Stomach smooth muscle (tissue), 2 donors: ENCODE measurements around the gene COQ10B.

Experiments used
- H3K27ac ChIP-seq: one replicate; pipeline ENCODE4 v1.7.0; 2013; ENCODE audit warnings: mild to moderate bottlenecking, low read length, inconsistent platforms
- H3K27me3 ChIP-seq, 2 donors: one replicate each; pipeline ENCODE4 v1.7.0; 2013; ENCODE audit warnings: low read length in 2 of 2; ENCODE audit not compliant: insufficient read depth in 2 of 2, control insufficient read depth in 1 of 2
- H3K36me3 ChIP-seq, 2 donors: one replicate each; pipeline ENCODE4 v1.7.0; 2013; ENCODE audit warnings: low read length in 2 of 2; ENCODE audit not compliant: control insufficient read depth in 2 of 2, insufficient read depth in 2 of 2
- H3K4me1 ChIP-seq: one replicate; pipeline ENCODE4 v1.7.0; 2013; ENCODE audit warnings: low read length; ENCODE audit not compliant: control insufficient read depth, insufficient read depth
- H3K4me3 ChIP-seq, 2 donors: one replicate each; pipeline ENCODE4 v1.7.0; 2013; ENCODE audit warnings: low read length in 2 of 2
- H3K9ac ChIP-seq, 2 donors: one replicate each; pipeline ENCODE4 v1.7.0; 2013; ENCODE audit warnings: low read length in 2 of 2, mild to moderate bottlenecking in 1 of 2
- H3K9me3 ChIP-seq, 2 donors: one replicate each; pipeline ENCODE4 v1.7.0; 2013; ENCODE audit warnings: low read length in 2 of 2; ENCODE audit not compliant: control insufficient read depth in 2 of 2
- donor health status: healthy.
- donor health status: Pancreatic carcinoma.

The COQ10B gene

DNA sequence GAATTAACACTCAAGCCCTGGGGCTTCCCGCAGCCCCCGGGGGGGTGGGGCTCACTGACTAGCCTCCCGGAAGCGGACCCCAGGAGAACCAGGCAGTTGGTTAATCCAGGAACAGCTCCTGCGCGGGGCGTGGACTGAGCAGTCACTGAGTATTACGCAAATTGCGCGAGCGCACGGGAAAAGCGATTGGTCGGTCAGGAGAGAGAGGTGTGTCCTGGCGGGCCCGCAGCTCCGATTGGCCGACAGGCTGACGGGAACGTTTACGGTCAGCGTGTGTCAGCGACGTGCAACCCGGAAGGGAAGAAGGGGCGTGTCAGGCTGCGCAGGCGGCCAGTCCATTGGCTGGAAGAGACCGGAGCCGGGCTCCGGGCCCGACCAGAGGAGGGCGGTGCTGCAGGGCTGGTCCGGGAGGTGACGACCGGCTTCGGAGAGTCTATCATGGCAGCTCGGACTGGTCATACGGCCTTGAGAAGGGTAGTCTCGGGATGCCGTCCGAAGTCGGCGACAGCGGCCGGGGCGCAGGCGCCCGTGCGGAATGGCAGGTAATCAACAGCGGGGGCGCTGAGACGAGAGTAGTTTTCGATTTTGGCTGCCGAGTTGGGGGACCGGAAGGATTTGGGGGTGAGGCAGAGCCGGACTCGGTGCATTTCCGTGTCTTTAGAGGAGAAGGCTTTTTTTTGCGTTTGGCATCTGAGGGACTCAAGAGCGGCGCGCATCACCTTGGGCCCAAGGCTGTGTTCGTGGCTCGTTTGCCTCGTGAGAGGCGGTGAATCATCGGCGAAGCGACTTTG lies at the start of gene COQ10B:
TSS of gene COQ10B (plus strand) at position 430 of the 791 bp plus-strand sequence. CDS start at position 439, 9 bp downstream.
- Histone ChIP-seq H3K36me3 (no peaks in the 10 kb centered on the region), H3K9me3 (no peaks in the 10 kb centered on the region), H3K4me1 (peaks cover 11% of the 10 kb centered on the region), H3K4me3 (peak within 1 kb of the TSS; percentile 98 to 99), H3K9ac (peak within 1 kb of the TSS; percentile 100), H3K27me3 (no peaks in the 10 kb centered on the region), H3K27ac (peak within 1 kb of the TSS; percentile 100)

- peaks cover 47 to 72% of the 10 kb centered on the region in 2 donors for H3K36me3 ChIP-seq
- H3K9me3 ChIP-seq, result no peaks in the 10 kb centered on the region
- H3K4me1 ChIP-seq, result no peaks in the 10 kb centered on the region
- no peak overlapping the region for H3K27ac ChIP-seq
- no peaks in the 10 kb centered on the region for H3K27me3 ChIP-seq
- H3K9ac ChIP-seq, result no peak overlapping the region
- H3K4me3 ChIP-seq, result no peak overlapping the region
Measured at GRCh38 chr2:197405582-197405981, 47.8 kb upstream of the COQ10B start.

DNA sequence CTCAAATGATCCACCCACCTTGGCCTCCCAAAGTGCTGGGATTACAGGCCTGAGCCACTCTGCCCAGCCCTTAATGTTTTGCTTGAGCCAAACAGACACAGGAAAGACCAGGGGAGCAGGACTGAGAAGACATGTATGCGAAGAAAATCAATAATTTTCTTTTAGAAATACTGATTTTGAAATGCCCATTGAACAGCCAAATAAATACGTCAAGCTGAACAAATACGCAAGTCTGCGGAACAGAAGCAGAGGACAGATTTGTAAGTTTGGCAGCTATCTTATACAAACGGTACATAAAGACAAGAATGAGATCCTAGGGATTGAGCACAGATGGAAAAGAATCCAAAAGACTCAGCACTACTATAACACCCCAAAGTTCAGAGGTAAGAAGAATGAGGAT lies 39.3 kb upstream of the COQ10B start:
- Histone ChIP-seq H3K27me3 (no peaks in the 10 kb centered on the region), H3K27ac (no peak overlapping the region), H3K4me3 (no peak overlapping the region), H3K9me3 (no peaks in the 10 kb centered on the region), H3K36me3 (peaks cover 39 to 54% of the 10 kb centered on the region in 2 donors), H3K9ac (no peak overlapping the region), H3K4me1 (no peaks in the 10 kb centered on the region)

GRCh38 chr2:197414515-197414914 lies 38.8 kb upstream of the COQ10B start:
- Histone ChIP-seq H3K27ac (no peak overlapping the region), H3K9me3 (no peaks in the 10 kb centered on the region), H3K27me3 (no peaks in the 10 kb centered on the region), H3K4me3 (no peak overlapping the region), H3K9ac (no peak overlapping the region), H3K36me3 (peaks cover 38 to 54% of the 10 kb centered on the region in 2 donors), H3K4me1 (no peaks in the 10 kb centered on the region)

GRCh38 chr2:197416268-197416667 lies 37.1 kb upstream of the COQ10B start:
- Histone ChIP-seq H3K36me3 (peaks cover 39 to 54% of the 10 kb centered on the region in 2 donors), H3K27me3 (no peaks in the 10 kb centered on the region), H3K9ac (no peak overlapping the region), H3K4me3 (no peak overlapping the region), H3K27ac (no peak overlapping the region), H3K9me3 (no peaks in the 10 kb centered on the region), H3K4me1 (no peaks in the 10 kb centered on the region)

DNA sequence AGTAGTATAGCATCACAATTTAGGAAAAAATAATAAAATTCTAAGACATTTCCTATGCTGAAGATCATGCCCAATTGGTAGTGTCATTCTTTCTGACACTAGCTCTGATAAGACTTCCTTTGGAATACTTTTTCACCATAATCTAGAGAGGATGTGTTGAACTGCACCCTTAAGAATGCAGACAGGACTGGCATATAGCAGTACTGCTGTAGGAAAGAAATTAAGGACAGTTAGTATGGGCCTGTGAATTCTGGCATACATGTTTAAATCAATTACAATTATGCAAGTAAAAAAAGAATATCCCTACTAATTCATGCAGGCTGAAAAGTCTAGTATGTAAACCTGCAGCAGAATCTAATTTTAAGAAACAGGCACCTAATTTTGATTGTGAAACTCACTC lies 33.9 kb upstream of the COQ10B start:
- Histone ChIP-seq H3K4me3 (no peak overlapping the region), H3K36me3 (peaks cover 34 to 49% of the 10 kb centered on the region in 2 donors), H3K9me3 (no peaks in the 10 kb centered on the region), H3K27ac (no peak overlapping the region), H3K27me3 (no peaks in the 10 kb centered on the region), H3K9ac (no peak overlapping the region), H3K4me1 (no peaks in the 10 kb centered on the region)

DNA sequence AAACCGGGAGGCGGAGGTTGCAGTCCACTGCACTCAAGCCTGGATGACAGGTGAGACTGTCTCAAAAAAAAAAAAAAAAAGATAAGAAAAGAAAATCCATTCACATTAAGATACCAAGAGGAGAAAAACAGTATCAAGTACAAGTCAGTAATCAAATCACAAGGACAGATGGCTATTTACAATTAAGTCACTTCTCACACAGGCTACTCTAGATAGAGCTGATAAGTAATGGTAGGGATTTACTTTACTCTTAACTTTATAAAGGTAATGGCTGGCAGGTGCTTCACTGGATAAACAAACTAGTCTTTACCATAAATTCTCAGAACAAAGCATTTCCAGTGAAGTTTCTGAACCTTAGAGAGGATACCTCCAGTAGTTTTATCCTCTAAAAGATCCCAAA lies 30.0 kb upstream of the COQ10B start:
- H3K27ac ChIP-seq, result no peak overlapping the region
- H3K9me3 ChIP-seq, result no peaks in the 10 kb centered on the region
- H3K36me3 ChIP-seq, result peaks cover 13 to 22% of the 10 kb centered on the region in 2 donors
- no peaks in the 10 kb centered on the region for H3K27me3 ChIP-seq
- H3K4me3 ChIP-seq, result no peak overlapping the region
- peaks cover 9% of the 10 kb centered on the region for H3K4me1 ChIP-seq
- no peak overlapping the region for H3K9ac ChIP-seq

- Histone ChIP-seq H3K27me3 (no peaks in the 10 kb centered on the region), H3K4me3 (peak overlapping the region in 1 of 2 donors; percentile 35), H3K9me3 (no peaks in the 10 kb centered on the region), H3K36me3 (peaks cover 5 to 6% of the 10 kb centered on the region in 2 donors), H3K9ac (no peak overlapping the region), H3K27ac (no peak overlapping the region), H3K4me1 (peaks cover 11% of the 10 kb centered on the region)
Measured at GRCh38 chr2:197425550-197425949, 27.8 kb upstream of the COQ10B start.

- H3K27ac ChIP-seq, result no peak overlapping the region
- H3K27me3 ChIP-seq, result no peaks in the 10 kb centered on the region
- H3K4me3 ChIP-seq, result no peak overlapping the region
- no peak overlapping the region for H3K9ac ChIP-seq
- peaks cover 22% of the 10 kb centered on the region for H3K4me1 ChIP-seq
- H3K36me3 ChIP-seq, result peaks cover 2 to 3% of the 10 kb centered on the region in 2 donors
- H3K9me3 ChIP-seq, result no peaks in the 10 kb centered on the region
Measured at GRCh38 chr2:197426723-197427603, 26.4 kb upstream of the COQ10B start.

GRCh38 chr2:197427986-197428385 lies 25.4 kb upstream of the COQ10B start:
- no peak overlapping the region for H3K27ac ChIP-seq
- no peaks in the 10 kb centered on the region for H3K27me3 ChIP-seq
- H3K9ac ChIP-seq, result no peak overlapping the region
- H3K4me3 ChIP-seq, result no peak overlapping the region
- peaks cover 0 to 3% of the 10 kb centered on the region in 2 donors for H3K36me3 ChIP-seq
- peaks cover 27% of the 10 kb centered on the region for H3K4me1 ChIP-seq
- no peaks in the 10 kb centered on the region for H3K9me3 ChIP-seq
